A204.1 (cell line): Measurements from ENCODE around the gene ZNF326.
A peak's percentile ranks its signal among the peaks of the same experiment; 100 is the strongest.
"Not testable (repeated sequence)": the region's sequence is repeated elsewhere in the genome, so short reads cannot be mapped to it uniquely, and the experiment has no call there.

Experiments
- FAIRE-seq: peaks from 2 replicates; lab custom pipeline; 2012; peaks lifted over from hg19 to GRCh38; lab: Jason Lieb, UNC

The ZNF326 gene

GRCh38 chr1:89966656-89967055 lies 28.3 kb upstream of the ZNF326 start:
- no peak for FAIRE-seq

- no peak for FAIRE-seq
Measured at GRCh38 chr1:89971600-89971999, 23.3 kb upstream of the ZNF326 start.

- FAIRE-seq: no peak
Measured at GRCh38 chr1:89972024-89972423, 22.9 kb upstream of the ZNF326 start.

DNA sequence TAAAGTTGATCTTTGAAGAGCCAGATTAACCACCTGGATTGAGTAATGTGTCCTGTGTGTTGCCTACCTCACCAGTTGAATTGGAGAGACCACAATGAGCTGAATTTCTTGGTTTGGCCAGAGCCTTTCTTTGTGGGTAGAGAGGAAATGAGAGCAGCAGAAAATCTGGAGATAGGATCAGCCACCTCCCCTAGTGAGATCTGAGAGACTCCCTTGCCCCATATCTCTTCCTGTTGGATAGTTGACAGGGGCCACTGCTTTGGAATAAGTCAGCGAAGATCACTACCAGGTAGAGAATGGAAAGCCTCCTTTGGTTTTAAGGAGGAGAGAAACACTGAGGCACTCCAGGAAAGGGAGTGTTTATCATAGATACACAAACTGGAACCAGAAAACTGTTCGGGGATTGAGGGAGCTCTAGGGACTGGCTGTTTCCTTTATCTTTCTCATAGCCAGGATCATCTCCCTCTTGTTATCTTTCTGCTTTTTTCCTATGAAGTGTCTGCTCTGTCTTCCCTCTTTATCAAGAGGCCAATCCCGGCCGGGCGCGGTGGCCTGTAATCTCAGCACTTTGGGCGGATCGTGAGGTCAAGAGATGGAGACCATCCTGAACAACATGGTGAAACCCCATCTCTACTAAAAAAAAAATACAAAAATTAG lies 21.3 kb upstream of the ZNF326 start:
- FAIRE-seq: no peak

DNA sequence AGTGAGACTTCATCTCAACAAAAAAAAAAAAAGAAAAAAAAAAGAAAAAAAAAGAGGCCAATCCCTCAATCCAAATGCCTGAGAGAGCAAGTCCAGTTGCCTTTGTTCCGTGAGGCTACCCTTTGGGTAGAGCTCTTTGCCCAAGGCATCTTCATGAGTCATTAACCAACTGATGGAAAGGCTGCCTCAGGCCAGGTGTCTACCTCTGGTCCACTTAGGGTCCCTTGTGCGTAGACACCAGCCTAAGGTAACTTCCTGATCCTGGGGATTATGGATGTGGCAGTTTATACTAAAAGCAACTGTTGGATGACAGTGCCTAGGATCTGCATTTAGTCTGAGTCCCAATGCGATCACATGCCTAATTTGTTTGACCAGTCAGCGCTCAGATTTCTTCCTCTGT lies 20.7 kb upstream of the ZNF326 start:
- FAIRE-seq: no peak

DNA sequence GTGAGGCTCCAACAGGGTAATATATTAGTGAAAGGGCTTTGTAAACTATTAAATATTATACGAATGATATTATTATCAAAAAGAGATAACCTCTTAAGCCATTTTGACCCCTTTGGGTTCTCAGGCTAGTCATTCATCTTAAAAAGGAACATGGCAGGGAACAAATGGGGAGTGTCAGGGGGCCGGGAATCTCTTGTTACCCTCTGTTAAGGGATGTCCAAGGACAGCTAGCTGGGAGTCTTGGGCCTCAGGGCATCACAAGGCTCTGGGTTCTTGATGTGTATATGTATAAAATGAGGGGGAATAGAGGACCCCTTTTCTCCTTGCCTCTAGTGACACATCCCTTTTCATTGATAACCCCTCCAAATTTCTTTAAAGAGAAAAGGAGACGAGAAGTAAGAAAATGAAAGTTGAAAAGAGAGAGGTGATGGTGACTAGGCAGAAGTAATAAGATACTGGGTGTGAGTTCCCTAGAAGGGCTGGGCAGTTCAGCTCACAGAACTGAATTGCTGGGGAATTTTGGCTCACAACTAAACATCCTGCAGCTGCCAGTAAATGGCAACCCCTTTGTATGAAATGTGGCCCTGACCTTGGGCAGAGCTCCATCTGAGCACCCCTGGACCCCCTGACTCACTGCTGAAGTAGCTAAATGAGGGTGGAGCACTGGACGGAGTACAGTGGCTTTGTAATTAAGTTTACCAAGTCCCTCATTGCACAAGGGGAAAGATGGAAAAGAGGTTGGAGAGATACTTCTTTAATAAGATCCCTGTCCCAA lies 20.0 kb upstream of the ZNF326 start:
- FAIRE-seq: no peak

GRCh38 chr1:89975540-89976125 lies 19.3 kb upstream of the ZNF326 start:
- FAIRE-seq: no peak

GRCh38 chr1:89978755-89979154 lies 16.2 kb upstream of the ZNF326 start:
- FAIRE-seq: no peak

GRCh38 chr1:89980605-89981004 lies 14.3 kb upstream of the ZNF326 start:
- FAIRE-seq: no peak

GRCh38 chr1:89982846-89983245 lies 12.1 kb upstream of the ZNF326 start:
- not testable (repeated sequence) for FAIRE-seq

DNA sequence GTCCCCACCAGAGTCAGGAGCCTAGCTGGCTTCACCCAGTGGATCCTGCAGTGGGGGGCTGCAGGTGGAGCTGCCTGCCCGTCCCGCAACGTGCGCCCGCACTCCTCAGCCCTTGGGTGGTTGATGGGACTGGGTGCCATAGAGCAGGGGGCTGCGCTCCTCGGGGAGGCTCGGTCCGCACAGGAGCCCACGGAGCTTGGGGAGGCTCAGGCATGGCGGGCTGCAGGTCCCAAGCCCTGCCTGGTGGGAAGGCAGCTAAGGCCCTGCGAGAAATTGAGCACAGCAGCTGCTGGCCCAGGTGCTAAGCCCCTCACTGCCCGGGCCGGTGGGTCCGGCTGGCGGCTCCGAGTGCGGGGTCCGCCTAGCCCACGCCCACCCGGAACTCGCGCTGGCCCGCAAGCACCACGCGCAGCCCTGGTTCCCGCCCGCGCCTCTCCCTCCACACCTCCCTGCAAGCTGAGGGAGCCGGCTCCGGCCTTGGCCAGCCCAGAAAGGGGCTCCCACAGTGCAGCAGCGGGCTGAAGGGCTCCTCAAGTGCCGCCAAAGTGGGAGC lies 10.3 kb upstream of the ZNF326 start:
- not testable (repeated sequence) for FAIRE-seq

- no peak for FAIRE-seq
Measured at GRCh38 chr1:89986020-89986419, 8.9 kb upstream of the ZNF326 start.

GRCh38 chr1:89987159-89987819 lies 7.6 kb upstream of the ZNF326 start:
- peak; percentile 97 for FAIRE-seq

GRCh38 chr1:89989099-89989498 lies 5.8 kb upstream of the ZNF326 start:
- FAIRE-seq: no peak

GRCh38 chr1:89989799-89990198 lies 5.1 kb upstream of the ZNF326 start:
- no peak for FAIRE-seq

DNA sequence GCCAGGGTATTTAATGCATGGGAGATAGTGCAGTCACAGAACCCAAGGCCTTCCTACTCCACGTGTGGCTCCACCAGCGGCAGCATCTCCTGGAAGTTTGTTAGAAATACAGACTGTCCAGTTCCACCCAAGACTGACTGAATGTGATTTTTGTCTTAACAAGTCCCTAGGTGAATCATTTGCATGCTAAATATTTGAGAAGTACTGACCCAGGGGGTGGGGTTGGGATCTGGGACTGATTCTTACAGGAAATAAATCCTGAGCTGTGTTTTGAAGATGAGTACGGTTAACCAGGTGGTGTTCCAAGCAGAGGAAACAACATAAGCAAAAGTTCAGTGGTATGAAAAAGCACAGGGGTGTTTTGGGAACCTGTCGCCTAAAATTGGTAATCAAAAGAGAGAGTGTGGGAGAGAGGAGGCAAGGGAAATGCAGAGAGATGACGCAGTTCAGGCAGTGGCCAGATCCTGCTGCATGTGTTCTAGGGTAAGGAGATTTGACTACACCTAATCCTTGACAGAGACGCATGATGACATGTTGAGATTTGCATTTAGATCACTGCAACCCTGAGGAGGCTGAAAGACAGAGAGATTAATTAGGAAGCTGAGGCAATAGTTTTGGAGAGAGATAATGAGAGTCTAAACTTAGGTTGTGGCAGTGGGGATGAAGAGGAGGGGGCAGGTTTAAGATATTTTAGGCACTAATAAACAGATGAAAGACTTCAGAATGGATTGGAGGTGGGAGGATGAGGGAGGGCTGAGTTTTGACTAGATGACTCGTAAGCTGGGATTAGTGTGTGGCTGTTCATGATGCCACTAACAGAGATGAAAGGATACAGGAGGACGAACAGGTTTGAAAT lies 3.7 kb upstream of the ZNF326 start:
- no peak for FAIRE-seq

DNA sequence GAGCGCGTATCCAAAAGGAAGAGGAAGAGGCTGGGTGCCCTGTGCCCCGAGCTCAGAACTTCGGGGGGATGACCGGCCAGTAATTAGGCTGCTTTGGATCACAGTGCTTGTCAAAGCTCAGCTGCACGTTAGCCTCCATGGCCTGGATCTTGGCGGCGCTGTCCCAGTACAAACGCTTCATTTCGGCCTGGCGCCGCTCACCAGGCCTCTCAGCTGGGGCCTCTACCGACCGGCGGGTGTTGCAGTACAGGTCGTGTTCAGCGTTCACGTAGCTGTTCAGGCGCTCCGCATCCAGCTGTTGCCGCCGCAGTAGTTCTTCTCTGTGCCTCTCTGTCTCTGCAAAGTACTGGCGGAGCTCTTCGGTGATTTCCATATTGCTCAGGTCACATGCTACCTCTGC lies 1.4 kb upstream of the ZNF326 start:
- FAIRE-seq: no peak

GRCh38 chr1:89994231-89994804 lies 592 bp upstream of the ZNF326 start:
- no peak for FAIRE-seq

DNA sequence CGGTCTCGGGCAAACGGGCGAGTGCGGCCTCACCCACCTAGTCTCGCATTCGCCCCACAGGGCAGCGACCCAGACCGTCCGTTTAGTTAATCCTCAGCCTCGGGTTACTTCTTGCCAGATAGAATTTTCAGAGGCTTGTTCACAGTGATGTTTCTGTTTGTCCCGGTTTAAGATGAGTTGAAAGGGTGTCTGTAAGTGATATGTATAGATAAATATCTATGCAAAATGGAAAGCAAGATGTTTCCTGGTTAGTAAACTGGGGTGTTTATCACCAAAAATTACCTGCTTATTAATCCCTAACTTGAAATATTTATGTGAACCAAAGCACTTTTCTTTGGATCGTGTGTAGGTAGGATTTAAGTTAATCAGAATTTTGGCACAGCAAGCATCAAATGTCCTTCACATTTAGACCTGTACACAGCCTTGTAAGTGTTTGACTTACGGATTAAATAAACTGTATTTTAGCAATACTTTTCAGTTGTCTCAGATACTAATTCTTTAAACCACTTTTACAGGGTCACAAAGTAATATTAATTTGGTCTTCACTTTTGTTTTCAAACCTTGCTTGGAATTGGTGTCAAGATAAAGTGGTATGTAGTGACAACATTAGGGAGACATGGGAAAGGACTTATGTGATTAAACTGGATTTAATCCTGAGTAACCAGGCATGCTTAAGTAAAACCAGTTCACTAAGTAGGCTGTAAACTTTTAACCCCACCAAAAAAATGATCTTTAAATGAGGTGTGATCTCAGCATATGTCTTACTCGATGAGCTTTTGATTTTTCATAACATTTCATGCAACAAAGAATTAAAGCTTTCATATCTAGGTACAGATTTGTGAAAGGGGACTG lies 914 bp downstream of the ZNF326 start:
- FAIRE-seq: no peak

DNA sequence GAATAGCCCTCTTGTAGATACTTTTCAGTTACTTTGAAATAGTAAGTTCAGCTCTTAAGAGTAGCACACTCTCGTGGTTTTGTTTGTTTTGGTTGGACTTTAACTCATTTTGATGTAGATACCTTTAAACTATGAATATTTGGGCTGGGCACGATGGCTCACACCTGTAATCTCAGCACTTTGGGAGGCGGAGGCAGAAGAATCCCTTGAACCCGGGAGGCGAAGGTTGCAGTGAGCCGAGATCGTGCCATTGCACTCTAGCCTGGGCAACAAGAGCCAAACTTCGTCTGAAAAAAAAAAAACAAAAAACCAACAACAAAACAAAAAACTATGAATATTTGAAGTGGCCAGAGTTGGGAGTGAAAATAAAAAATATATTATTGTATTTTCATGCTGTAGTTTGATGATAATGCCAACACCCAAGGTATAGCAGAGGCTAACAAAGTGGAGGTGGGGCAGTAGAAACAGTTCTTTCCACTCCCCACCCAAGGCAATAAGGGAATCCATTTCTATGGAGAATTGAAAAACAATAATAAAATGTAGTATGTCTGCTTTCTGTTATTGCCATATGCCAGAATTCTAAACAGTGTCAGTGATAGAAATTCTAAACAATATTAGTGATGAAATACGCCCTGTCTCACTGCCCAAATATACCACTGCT lies 1.7 kb downstream of the ZNF326 start:
- no peak for FAIRE-seq
